Keratinocyte (primary cell): ENCODE results near the gene DEGS2. TPM values are rescaled to one million over a fixed set of nuclear protein-coding genes. Genes with fewer than 3 reads are reported as not detected.

Source experiments
- DNase-seq: peaks from one replicate; pipeline ENCODE4 v3.0.0-alpha.2; 2011; ENCODE audit warnings: low read depth, missing footprints, low spot score
- FAIRE-seq: peaks from 2 replicates; lab custom pipeline; 2011; peaks lifted over from hg19 to GRCh38; lab: Jason Lieb, UNC
- H2AFZ ChIP-seq: 2 replicates; pipeline ENCODE4 v1.6.0; 2012; ENCODE audit warnings: low read length, control low read depth, inconsistent platforms; ENCODE audit not compliant: control insufficient read depth
- H3K27ac ChIP-seq: 2 replicates; pipeline ENCODE4 v1.5.1; 2011; ENCODE audit warnings: low read length; ENCODE audit not compliant: control insufficient read depth, insufficient read depth
- H3K27me3 ChIP-seq: 3 replicates; pipeline ENCODE4 v1.6.0; 2011; ENCODE audit warnings: low read length; ENCODE audit not compliant: control insufficient read depth, insufficient read depth; ENCODE audit errors: extremely low read depth
- H3K36me3 ChIP-seq, 2 experiments: 2 replicates in 1 of 2; 3 replicates in 1 of 2; pipeline ENCODE4 v1.5.1; 2011; ENCODE audit warnings: low read length in 2 of 2, mild to moderate bottlenecking in 1 of 2; ENCODE audit not compliant: control insufficient read depth in 2 of 2, insufficient read depth in 2 of 2; ENCODE audit errors: extremely low read depth in 1 of 2
- H3K4me1 ChIP-seq: 3 replicates; pipeline ENCODE4 v1.5.1; 2011; ENCODE audit warnings: low read length; ENCODE audit not compliant: control insufficient read depth, insufficient read depth; ENCODE audit errors: extremely low read depth
- H3K4me2 ChIP-seq: 3 replicates; pipeline ENCODE4 v1.6.0; 2011; ENCODE audit warnings: low read depth, low read length; ENCODE audit not compliant: control insufficient read depth, insufficient read depth; ENCODE audit errors: extremely low read depth
- H3K4me3 ChIP-seq, 3 experiments: fragments of 200-600 bp in 1 of 3; sonication (generic) in 1 of 3; 2 replicates in 2 of 3; 3 replicates in 1 of 3; pipeline ENCODE4 v1.5.1; 2011 to 2016; ENCODE audit warnings: low read length in 3 of 3, mild to moderate bottlenecking in 3 of 3, control low read depth in 2 of 3, inconsistent platforms in 1 of 3, low read depth in 1 of 3, mixed read lengths in 1 of 3, mixed run types in 1 of 3, moderate library complexity in 1 of 3; ENCODE audit not compliant: control insufficient read depth in 2 of 3, insufficient read depth in 2 of 3; ENCODE audit errors: extremely low read depth in 1 of 3
- H3K79me2 ChIP-seq: 2 replicates; pipeline ENCODE4 v1.6.0; 2012; ENCODE audit warnings: low read length; ENCODE audit not compliant: control insufficient read depth, insufficient read depth
- H3K9ac ChIP-seq: 3 replicates; pipeline ENCODE4 v1.6.0; 2011; ENCODE audit warnings: low read length; ENCODE audit not compliant: control insufficient read depth, insufficient read depth; ENCODE audit errors: extremely low read depth
- H3K9me1 ChIP-seq: 3 replicates; pipeline ENCODE4 v1.6.0; 2011; ENCODE audit warnings: low read length; ENCODE audit not compliant: control insufficient read depth, insufficient read depth; ENCODE audit errors: extremely low read depth
- H3K9me3 ChIP-seq: 2 replicates; pipeline ENCODE4 v1.5.1; 2012; ENCODE audit warnings: low read depth, low read length; ENCODE audit not compliant: control insufficient read depth
- H4K20me1 ChIP-seq: 3 replicates; pipeline ENCODE4 v1.6.0; 2011; ENCODE audit warnings: low read length; ENCODE audit not compliant: control insufficient read depth, insufficient read depth; ENCODE audit errors: extremely low read depth
- CTCF ChIP-seq, 3 experiments: IDR thresholded peaks in 1 of 3; conservative IDR thresholded peaks in 1 of 3; optimal IDR thresholded peaks in 1 of 3; 2 replicates in 2 of 3; 3 replicates in 1 of 3; pipeline versions ENCODE3 to v1.5.1; 2011; ENCODE audit warnings: low read length in 3 of 3, mild to moderate bottlenecking in 3 of 3, moderate library complexity in 2 of 3, control low read depth in 1 of 3, inconsistent platforms in 1 of 3; ENCODE audit not compliant: insufficient read depth in 2 of 3; ENCODE audit errors: extremely low read depth in 1 of 3
- EZH2 ChIP-seq: IDR thresholded peaks from one replicate; pipeline ENCODE4 v1.6.1; 2012; ENCODE audit warnings: inconsistent platforms, mild to moderate bottlenecking, low read length, moderate library complexity
- dilution Hi-C: fragments of 300-500 bp; cut with MboI; formaldehyde crosslinking; loops from one replicate; pipeline ENCODE4 v1.7.0; 2020; ENCODE audit warnings: low sequenced_read_pairs; ENCODE audit not compliant: extremely low pct_ligation_motif_present
- polyA plus RNA-seq, 5 experiments: library from polyadenylated mRNA; depleted of rRNA in 3 of 5; stranded (reverse) in 3 of 5; stranded (forward) in 1 of 5; unstranded in 1 of 5; fragments of >200 nt; gene quantifications; 1 replicate in 1 of 5; 2 replicates in 3 of 5; 3 replicates in 1 of 5; pipeline versions ENCODE4 v1.2.1 to v1.2.3, GENCODE V29; 2011 to 2012; ENCODE audit warnings: missing spikeins in 2 of 5, low read depth in 1 of 5, low replicate concordance in 1 of 5
- small RNA-seq, 3 experiments: library from RNA; depleted of rRNA; stranded (forward); fragments of <200 nt; gene quantifications; one replicate each; pipeline ENCODE3, GENCODE V24; 2012; ENCODE audit warnings: low read depth in 3 of 3, low replicate concordance in 1 of 3; ENCODE audit not compliant: insufficient read length in 3 of 3

The DEGS2 gene
- polyA plus RNA-seq, 1 donor (not counting 4 experiments of a cell fraction or from before 2014, with no cell fraction given) = 0.46 TPM

GRCh38 chr14:100096656-100097055, 62.8 kb downstream of the DEGS2 start:
- H3K27me3 ChIP-seq = no peaks in the 10 kb centered on the region
- DNase-seq = no peak
- H3K9me1 ChIP-seq = no peaks in the 10 kb centered on the region
- peak overlapping the region; percentile 42 for H3K27ac ChIP-seq
- no peak overlapping the region for H2AFZ ChIP-seq
- dilution Hi-C loops = no loop called here
- peak; percentile 20 for FAIRE-seq
- TF ChIP-seq CTCF (optimal IDR thresholded peaks at IDR 0.05 in 1 of 3, IDR thresholded peaks at IDR 0.05 in 1 of 3, conservative IDR thresholded peaks at IDR 0.05 in 1 of 3; ENCODE audit: extremely low read depth in 1 of 3, insufficient read depth in 2 of 3, low read length in 3 of 3) (no peak), EZH2 (no peak)
- H3K9me3 ChIP-seq = no peaks in the 10 kb centered on the region
- no peak overlapping the region for H3K4me3 ChIP-seq
- H4K20me1 ChIP-seq = no peaks in the 10 kb centered on the region
- H3K4me1 ChIP-seq = peaks cover 25% of the 10 kb centered on the region
- no peaks in the 10 kb centered on the region for H3K79me2 ChIP-seq
- H3K9ac ChIP-seq = no peak overlapping the region
- H3K36me3 ChIP-seq = peaks cover 0 to 4% of the 10 kb centered on the region in 2 experiments
- peak overlapping the region; percentile 24 for H3K4me2 ChIP-seq

Small RNAs within 50 kb of the gene (small RNA-seq; reads per million reads assigned to genes)
- 0.07 to 0.33 (median 0.25) reads per million in 3 experiments for gene MIR151B
- gene MIR342 = 6.6 to 583 (median 146) reads per million in 3 experiments

Other genes starting within 250 kb of the DEGS2 start
- 12.0 to 16.2 TPM (median 13.2 TPM) in 3 replicates for gene EVL, start 94.2 kb downstream of the DEGS2 start, polyA plus RNA-seq
- 34.9 to 65.6 TPM (median 38.3 TPM) in 3 replicates for gene YY1, start 79.5 kb upstream of the DEGS2 start, polyA plus RNA-seq
- gene SLC25A29, start 146.8 kb upstream of the DEGS2 start, polyA plus RNA-seq = 11.1 to 46.2 TPM (median 16.3 TPM) in 3 replicates
- gene SLC25A47, start 163.7 kb upstream of the DEGS2 start, polyA plus RNA-seq = not detected in 3 replicates
- 5.4 to 6.5 TPM (median 5.8 TPM) in 3 replicates for gene WDR25, start 216.8 kb upstream of the DEGS2 start, polyA plus RNA-seq